Activated naive CD4-positive, alpha-beta T cell treated with anti-CD3 and anti-CD28 coated beads, Interleukin-2, amount 50 U/mL, for 16 hours (primary cell): ENCODE results near the gene NEK6.

Experiments used
- DNase-seq: peaks from one replicate; pipeline ENCODE4 v3.0.0-alpha.2; 2020

NEK6 gene

GRCh38 chr9:124384846-124385245, 127.1 kb downstream of the NEK6 start:
- DNase-seq: no peak

GRCh38 chr9:124385623-124386022, 127.9 kb downstream of the NEK6 start:
- no peak for DNase-seq

GRCh38 chr9:124386201-124386600, 128.5 kb downstream of the NEK6 start:
- DNase-seq: no peak

- no peak for DNase-seq
These were observed 130.7 kb downstream of the NEK6 start for GRCh38 chr9:124388275-124389048.

GRCh38 chr9:124389146-124389939, 131.6 kb downstream of the NEK6 start:
- no peak for DNase-seq

GRCh38 chr9:124390794-124391658, 133.3 kb downstream of the NEK6 start:
- no peak for DNase-seq

GRCh38 chr9:124392254-124392870, 134.6 kb downstream of the NEK6 start:
- DNase-seq: no peak

- DNase-seq: no peak
These were observed 135.2 kb downstream of the NEK6 start for GRCh38 chr9:124392871-124393460.

- DNase-seq: no peak
These were observed 136.4 kb downstream of the NEK6 start for GRCh38 chr9:124394167-124394566.

- no peak for DNase-seq
These were observed 136.8 kb downstream of the NEK6 start for GRCh38 chr9:124394596-124394995.

- no peak for DNase-seq
These were observed 138.1 kb downstream of the NEK6 start for GRCh38 chr9:124395826-124396225.

- no peak for DNase-seq
These were observed 140.6 kb downstream of the NEK6 start for GRCh38 chr9:124398191-124398935.

- DNase-seq: no peak
These were observed 141.7 kb downstream of the NEK6 start for GRCh38 chr9:124399323-124399967.

- no peak for DNase-seq
These were observed 142.5 kb downstream of the NEK6 start for GRCh38 chr9:124399968-124400940.
